GM12864 (cell line): ENCODE data around the gene CWC25.

Experiments used
- DNase-seq: peaks from one replicate; pipeline ENCODE4 v3.0.0-alpha.2; 2011; ENCODE audit warnings: low read depth
- H3K4me3 ChIP-seq: 2 replicates; pipeline ENCODE4 v1.5.1; 2011; ENCODE audit warnings: mild to moderate bottlenecking, low read depth, low read length, control low read depth
- CTCF ChIP-seq: IDR thresholded peaks from 2 replicates; pipeline ENCODE4 v1.5.1; 2011; ENCODE audit warnings: low read depth, mild to moderate bottlenecking, moderate library complexity, low read length, control low read depth, inconsistent platforms; ENCODE audit errors: missing control alignments

CWC25 gene

GRCh38 chr17:38800237-38800760 lies 24.8 kb downstream of the CWC25 start:
- H3K4me3 ChIP-seq = peak overlapping the region; percentile 85
- no peak for DNase-seq
- TF ChIP-seq CTCF = no peak

- peak; percentile 94 for DNase-seq
- no peak for TF ChIP-seq CTCF
- H3K4me3 ChIP-seq = peak within 1 kb of the TSS; percentile 95
Measured at GRCh38 chr17:38799501-38800236, 25.5 kb downstream of the CWC25 start, which contains the start of gene PIP4K2B. PIP4K2B (minus strand) TSS chr17:38799556; CDS start chr17:38799424, 132 bp downstream.

- DNase-seq = peak; percentile 16
- H3K4me3 ChIP-seq = peak overlapping the region; percentile 95
- no peak for TF ChIP-seq CTCF
Measured at GRCh38 chr17:38798614-38799500, 26.3 kb downstream of the CWC25 start.

- no peak for DNase-seq
- peak overlapping the region; percentile 95 for H3K4me3 ChIP-seq
Measured at GRCh38 chr17:38797828-38798227, 27.3 kb downstream of the CWC25 start.

GRCh38 chr17:38797158-38797490 lies 28.0 kb downstream of the CWC25 start:
- no peak overlapping the region for H3K4me3 ChIP-seq
- DNase-seq = no peak
- TF ChIP-seq CTCF = no peak

More at GRCh38 chr17:38797828-38798227, 27.3 kb downstream of the CWC25 start:
- no peak for TF ChIP-seq CTCF

GRCh38 chr17:38796451-38797157 lies 28.5 kb downstream of the CWC25 start:
- H3K4me3 ChIP-seq = no peak overlapping the region
- TF ChIP-seq CTCF = no peak
- DNase-seq = no peak
